ENCODE measurements around the gene KMO.

GRCh38 chr1:241507189-241507863 is 24.9 kb upstream of the KMO start:
- TF ChIP-seq CTCF (IDR thresholded peaks at IDR 0.05; ENCODE audit: insufficient read depth, low read length) (no peak), GABPA (IDR thresholded peaks at IDR 0.05; ENCODE audit: low read depth) (no peak), POLR2AphosphoS5 (IDR thresholded peaks at IDR 0.05; ENCODE audit: low read depth) (no peak)
